Naive thymus-derived CD4-positive, alpha-beta T cell (primary cell): ENCODE data around the gene TM6SF1. TPM values are rescaled to one million over a fixed set of nuclear protein-coding genes. Genes with fewer than 3 reads are reported as not detected.
"Not testable (repeated sequence)": the region's sequence is repeated elsewhere in the genome, so short reads cannot be mapped to it uniquely, and the experiment has no call there.

ENCODE experiments used
- ATAC-seq: fragments of 150-1000 bp; cut with Tn5 transposase; 2 replicates; pipeline ENCODE4 v1.10.0; 2021; ENCODE audit warnings: mild to moderate bottlenecking, moderate library complexity
- CTCF ChIA-PET: fragments of 350-600 bp; sonication (Branson Sonifier 250); formaldehyde crosslinking; loops from one replicate; lab custom pipeline; 2021; ENCODE audit warnings: antibody characterized with exemption; lab: Charles Lee
- POLR2A ChIA-PET: fragments of 350-600 bp; sonication (Branson Sonifier 250); formaldehyde crosslinking; loops from one replicate; lab custom pipeline; 2021; ENCODE audit warnings: antibody characterized with exemption, inconsistent platforms; lab: Charles Lee
- DNase-seq, 9 donors: peaks; one replicate each; pipeline versions ENCODE4 v3.0.0 to v3.0.0-alpha.2; 2020 to 2022; ENCODE audit warnings: mixed read lengths in 1 of 9
- H3K27ac ChIP-seq: one replicate; pipeline ENCODE4 v1.7.0; 2013; ENCODE audit warnings: mild to moderate bottlenecking, low read depth, low read length, moderate library complexity
- H3K27me3 ChIP-seq, 2 donors: one replicate each; pipeline ENCODE4 v1.7.0; 2013; ENCODE audit warnings: low read length in 2 of 2, mild to moderate bottlenecking in 2 of 2, moderate library complexity in 2 of 2; ENCODE audit not compliant: control insufficient read depth in 2 of 2, insufficient read depth in 2 of 2
- H3K36me3 ChIP-seq, 3 experiments: 1 replicate in 2 of 3; 2 replicates in 1 of 3; pipeline ENCODE4 v1.7.0; 2013; ENCODE audit warnings: low read length in 3 of 3, mild to moderate bottlenecking in 3 of 3, moderate library complexity in 1 of 3; ENCODE audit not compliant: insufficient read depth in 3 of 3, control insufficient read depth in 2 of 3
- H3K4me1 ChIP-seq, 2 donors: one replicate each; pipeline ENCODE4 v1.7.0; 2013; ENCODE audit warnings: low read length in 2 of 2, mild to moderate bottlenecking in 2 of 2, moderate library complexity in 1 of 2; ENCODE audit not compliant: control insufficient read depth in 2 of 2, insufficient read depth in 2 of 2
- H3K4me3 ChIP-seq: 2 replicates; pipeline ENCODE4 v1.7.0; 2013; ENCODE audit warnings: mild to moderate bottlenecking, low read length
- H3K9me3 ChIP-seq, 3 experiments: 1 replicate in 2 of 3; 2 replicates in 1 of 3; pipeline ENCODE4 v1.7.0; 2013; ENCODE audit warnings: low read length in 3 of 3; ENCODE audit not compliant: control insufficient read depth in 2 of 3
- H3K27ac Mint-ChIP-seq, 9 donors: one replicate each; pipeline ENCODE4 v1.8.0; 2020 to 2022; ENCODE audit warnings: mixed read lengths in 9 of 9, mild to moderate bottlenecking in 8 of 9, moderate library complexity in 5 of 9, inconsistent platforms in 2 of 9
- H3K27me3 Mint-ChIP-seq, 5 donors: one replicate each; pipeline ENCODE4 v1.8.0; 2021 to 2022; ENCODE audit warnings: mixed read lengths in 5 of 5, mild to moderate bottlenecking in 1 of 5
- H3K36me3 Mint-ChIP-seq, 5 donors: one replicate each; pipeline ENCODE4 v1.8.0; 2020 to 2022; ENCODE audit warnings: mixed read lengths in 5 of 5, mild to moderate bottlenecking in 3 of 5, inconsistent platforms in 1 of 5
- H3K4me1 Mint-ChIP-seq, 7 donors: one replicate each; pipeline ENCODE4 v1.8.0; 2020 to 2022; ENCODE audit warnings: mixed read lengths in 7 of 7, mild to moderate bottlenecking in 3 of 7, inconsistent platforms in 1 of 7
- H3K4me3 Mint-ChIP-seq, 10 donors: one replicate each; pipeline ENCODE4 v1.8.0; 2020 to 2022; ENCODE audit warnings: mild to moderate bottlenecking in 10 of 10, mixed read lengths in 10 of 10, moderate library complexity in 6 of 10, inconsistent platforms in 2 of 10
- H3K9me3 Mint-ChIP-seq, 11 donors: one replicate each; pipeline ENCODE4 v1.8.0; 2020 to 2022; ENCODE audit warnings: mixed read lengths in 11 of 11, mild to moderate bottlenecking in 4 of 11, inconsistent platforms in 1 of 11, moderate library complexity in 1 of 11
- intact Hi-C, 2 donors: fragments of 100-400 bp; cut with micrococcal nuclease; formaldehyde crosslinking; loops; one replicate each; pipeline ENCODE4 v1.15.1; 2023
- polyA plus RNA-seq, 2 donors: library from polyadenylated mRNA; unstranded; fragments of 300-500 nt; fragmentation: Illumina TruSeq; gene quantifications; one replicate each; pipeline ENCODE4 v1.2.3, GENCODE V29; 2021
- total RNA-seq, 6 experiments: library from RNA in 5 of 6; stranded (reverse) in 5 of 6; gene quantifications; 1 replicate in 5 of 6; 2 replicates in 1 of 6; pipeline ENCODE4 v1.2.3 and lab custom pipeline; 2021 to 2026

Gene TM6SF1
- total and polyA plus RNA-seq, 7 experiments from 2014 or later = 0.33 to 10.1 (median 1.0) TPM; not detected in 1

DNA sequence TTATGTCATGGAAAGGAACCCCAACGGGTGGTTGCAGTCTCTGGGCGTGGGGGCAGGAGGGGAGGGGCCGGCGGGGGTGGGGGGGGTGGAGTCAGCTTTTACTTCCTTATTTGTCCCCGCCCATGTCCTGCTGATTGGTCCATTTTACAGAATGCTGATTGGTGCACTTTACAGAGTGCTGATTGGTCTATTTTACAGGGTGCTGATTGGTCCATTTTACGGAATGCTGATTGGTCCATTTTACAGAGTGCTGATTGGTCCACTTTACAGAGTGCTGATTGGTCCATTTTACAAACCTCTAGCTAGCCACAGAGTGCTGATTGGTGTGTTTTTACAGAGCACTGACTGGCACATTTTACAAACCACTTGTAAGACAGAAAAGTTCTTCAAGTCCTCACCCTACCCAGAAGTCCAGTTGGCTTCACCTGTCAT, 38.2 kb upstream of the TM6SF1 start:
- H3K9me3 ChIP-seq, H3K27me3 ChIP-seq, H3K4me3 ChIP-seq, CTCF ChIA-PET, H3K27ac ChIP-seq, H3K36me3 ChIP-seq, H3K27me3 Mint-ChIP-seq: not testable (repeated sequence)
- peak overlapping the region in 4 of 10 donors; percentile 41 to 69 (median 54) for H3K4me3 Mint-ChIP-seq
- H3K9me3 Mint-ChIP-seq = peaks cover 0 to 27% (median 11%) of the 10 kb centered on the region in 11 donors
- DNase-seq (peak in 7 of 9 donors; percentile 10 to 64 (median 44)), ATAC-seq (peak; percentile 38)
- H3K27ac Mint-ChIP-seq = peak overlapping the region in 6 of 9 donors; percentile 38 to 90 (median 62)
- peaks cover 13 to 15% of the 10 kb centered on the region in 2 donors for H3K4me1 ChIP-seq
- intact Hi-C loops = loop anchor here in 1 of 2 donors (5.0 kb wide), 3 partner anchors 138 to 1022 kb away; partner anchors contain the start of genes HDGFL3 and MEX3B
- peaks cover 1 to 18% (median 6%) of the 10 kb centered on the region in 5 donors for H3K36me3 Mint-ChIP-seq
- peaks cover 8 to 18% (median 11%) of the 10 kb centered on the region in 7 donors for H3K4me1 Mint-ChIP-seq
- POLR2A ChIA-PET = interaction anchor here (0.7 to 1.0 kb wide), 2 partner anchors 55 to 83 kb away, joined by 3 to 4 read pairs; partner anchors contain the start of gene RAMAC

- no peak overlapping the region for H3K4me3 ChIP-seq
- H3K27me3 Mint-ChIP-seq = peaks cover 32 to 47% (median 42%) of the 10 kb centered on the region in 5 donors
- no peak overlapping the region for H3K27ac Mint-ChIP-seq
- no peak overlapping the region for H3K27ac ChIP-seq
- H3K36me3 Mint-ChIP-seq = peaks cover 5 to 10% (median 8%) of the 10 kb centered on the region in 5 donors
- no peaks in the 10 kb centered on the region for H3K4me1 ChIP-seq
- peaks cover 0 to 3% (median 0%) of the 10 kb centered on the region in 7 donors for H3K4me1 Mint-ChIP-seq
- no peaks in the 10 kb centered on the region for H3K36me3 ChIP-seq
- peaks cover 6 to 25% (median 14%) of the 10 kb centered on the region in 11 donors for H3K9me3 Mint-ChIP-seq
- no peaks in the 10 kb centered on the region for H3K27me3 ChIP-seq
- ChIA-PET CTCF (no interaction called here), POLR2A (no interaction called here)
- H3K9me3 ChIP-seq = no peaks in the 10 kb centered on the region
- no peak for ATAC-seq
- no peak for DNase-seq
- intact Hi-C loops = no loop called here
- H3K4me3 Mint-ChIP-seq = no peak overlapping the region
Measured at GRCh38 chr15:83077491-83078230, 29.8 kb upstream of the TM6SF1 start.

- H3K27me3 Mint-ChIP-seq = peaks cover 32 to 48% (median 42%) of the 10 kb centered on the region in 5 donors
- CTCF ChIA-PET = interaction anchor here (0.7 kb wide), 1 partner anchor 8 kb away, joined by 5 read pairs; no protein-coding TSS in a partner anchor
- H3K36me3 ChIP-seq = no peaks in the 10 kb centered on the region
Measured at GRCh38 chr15:83078712-83079111, 28.7 kb upstream of the TM6SF1 start.

DNA sequence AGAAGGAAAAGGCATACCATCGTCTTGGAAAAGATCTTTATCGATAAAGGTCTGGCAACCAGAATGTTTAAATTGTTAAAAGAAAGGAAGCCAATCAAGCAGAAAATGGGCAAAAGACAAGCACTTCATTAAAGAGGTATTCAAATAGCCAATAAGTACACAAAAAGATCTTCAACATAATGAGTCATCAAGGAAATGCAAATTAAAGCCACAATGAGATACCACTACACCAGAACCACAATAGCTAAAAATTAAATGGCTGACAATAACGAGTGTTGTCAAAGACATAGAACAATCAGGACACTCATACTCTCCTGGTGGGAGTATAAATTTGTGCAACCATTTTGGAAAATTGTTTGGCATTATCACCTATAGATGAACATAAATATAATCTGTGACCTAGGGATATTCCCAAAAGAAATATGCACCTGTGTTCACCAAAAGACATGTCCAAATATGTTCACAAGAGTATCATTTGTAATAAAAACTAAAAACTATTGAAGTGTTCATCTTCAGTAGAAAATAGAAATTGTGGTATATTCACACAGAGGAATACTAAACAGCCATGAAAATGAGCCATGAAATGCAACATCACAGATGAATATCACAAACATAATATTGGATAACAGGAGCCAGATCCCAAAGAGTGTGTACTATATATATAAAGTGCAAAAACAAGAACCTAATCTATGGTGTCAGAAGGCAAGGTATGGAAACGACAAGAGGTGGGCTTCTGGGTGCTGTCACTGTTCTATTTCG, 26.0 kb upstream of the TM6SF1 start:
- H3K9me3 Mint-ChIP-seq = peaks cover 0 to 3% (median 0%) of the 10 kb centered on the region in 11 donors
- H3K27me3 Mint-ChIP-seq = peaks cover 22 to 48% (median 31%) of the 10 kb centered on the region in 5 donors
- ChIA-PET POLR2A (no interaction called here), CTCF (no interaction called here)
- no peak overlapping the region for H3K27ac Mint-ChIP-seq
- no peak for DNase-seq
- Histone ChIP-seq H3K36me3 (no peaks in the 10 kb centered on the region), H3K9me3 (no peaks in the 10 kb centered on the region), H3K27ac (no peak overlapping the region), H3K4me3 (no peak overlapping the region), H3K4me1 (no peaks in the 10 kb centered on the region), H3K27me3 (no peaks in the 10 kb centered on the region)
- peaks cover 0 to 3% (median 0%) of the 10 kb centered on the region in 7 donors for H3K4me1 Mint-ChIP-seq
- intact Hi-C loops = no loop called here
- no peak overlapping the region for H3K4me3 Mint-ChIP-seq
- no peak for ATAC-seq
- peaks cover 0 to 4% (median 0%) of the 10 kb centered on the region in 5 donors for H3K36me3 Mint-ChIP-seq

More at GRCh38 chr15:83078712-83079111, 28.7 kb upstream of the TM6SF1 start:
- Histone ChIP-seq H3K27ac (no peak overlapping the region), H3K9me3 (no peaks in the 10 kb centered on the region), H3K4me1 (no peaks in the 10 kb centered on the region), H3K4me3 (no peak overlapping the region), H3K27me3 (no peaks in the 10 kb centered on the region)
- POLR2A ChIA-PET = no interaction called here
- Mint-ChIP-seq H3K4me1 (peaks cover 0 to 3% (median 0%) of the 10 kb centered on the region in 7 donors), H3K4me3 (no peak overlapping the region), H3K27ac (peak overlapping the region in 1 of 9 donors; percentile 70), H3K36me3 (peaks cover 5 to 10% (median 8%) of the 10 kb centered on the region in 5 donors), H3K9me3 (peaks cover 6 to 14% (median 10%) of the 10 kb centered on the region in 11 donors)
- ATAC-seq (no peak), DNase-seq (no peak)
- intact Hi-C loops = no loop called here

GRCh38 chr15:83082730-83083386, 24.6 kb upstream of the TM6SF1 start:
- no peak overlapping the region for H3K4me3 Mint-ChIP-seq
- H3K9me3 Mint-ChIP-seq = peaks cover 0 to 3% (median 0%) of the 10 kb centered on the region in 11 donors
- Histone ChIP-seq H3K27ac (no peak overlapping the region), H3K4me3 (no peak overlapping the region), H3K9me3 (no peaks in the 10 kb centered on the region), H3K36me3 (no peaks in the 10 kb centered on the region), H3K27me3 (no peaks in the 10 kb centered on the region), H3K4me1 (no peaks in the 10 kb centered on the region)
- H3K27me3 Mint-ChIP-seq = peaks cover 16 to 51% (median 24%) of the 10 kb centered on the region in 5 donors
- CTCF ChIA-PET = no interaction called here
- POLR2A ChIA-PET = no interaction called here
- H3K36me3 Mint-ChIP-seq = peaks cover 0 to 4% (median 0%) of the 10 kb centered on the region in 5 donors
- no peak for DNase-seq
- no peak overlapping the region for H3K27ac Mint-ChIP-seq
- peaks cover 0 to 3% (median 0%) of the 10 kb centered on the region in 7 donors for H3K4me1 Mint-ChIP-seq
- intact Hi-C loops = no loop called here
- no peak for ATAC-seq

DNA sequence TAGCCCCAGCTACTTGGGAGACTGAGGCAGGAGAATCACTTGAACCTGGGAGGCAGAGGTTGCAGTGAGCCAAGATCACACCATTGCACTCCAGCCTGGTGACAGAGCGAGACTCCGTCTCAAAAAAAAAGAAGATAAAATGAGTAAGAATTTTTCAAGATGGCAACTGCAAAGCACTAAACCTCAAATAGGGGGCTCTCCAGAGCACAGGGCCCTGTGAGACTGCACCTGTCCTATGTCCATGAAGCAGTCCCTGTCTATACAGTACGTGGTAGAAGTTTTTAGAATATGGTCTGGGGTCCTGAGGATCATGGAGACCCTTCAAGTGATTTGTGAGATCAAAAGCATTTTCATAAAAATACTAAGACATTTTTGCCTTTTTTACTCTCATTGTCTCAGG, 22.0 kb upstream of the TM6SF1 start:
- H3K27me3 ChIP-seq, H3K4me1 Mint-ChIP-seq, H3K36me3 Mint-ChIP-seq, H3K36me3 ChIP-seq, H3K27ac Mint-ChIP-seq, H3K4me3 ChIP-seq, H3K27ac ChIP-seq, CTCF ChIA-PET, DNase-seq, H3K4me1 ChIP-seq, intact Hi-C loops, H3K9me3 ChIP-seq, H3K4me3 Mint-ChIP-seq, H3K9me3 Mint-ChIP-seq, POLR2A ChIA-PET, ATAC-seq: not testable (repeated sequence)
- H3K27me3 Mint-ChIP-seq = peaks cover 0 to 37% (median 7%) of the 10 kb centered on the region in 5 donors
